Measurements from ENCODE around the gene HELZ. TPM values are rescaled to one million over a fixed set of nuclear protein-coding genes. Genes with fewer than 3 reads are reported as not detected.
A peak's percentile ranks its signal among the peaks of the same experiment; 100 is the strongest.

Gene HELZ
- total RNA-seq, 6 donors from 2014 or later, result 52.1 to 166 (median 60.8) TPM

- Histone ChIP-seq H3K36me3 (no peaks in the 10 kb centered on the region), H3K9me3 (no peaks in the 10 kb centered on the region), H3K4me1 (no peaks in the 10 kb centered on the region), H3K27me3 (no peaks in the 10 kb centered on the region), H3K27ac (no peak overlapping the region), H3K4me3 (no peak overlapping the region)
- TF ChIP-seq POLR2A (IDR thresholded peaks at IDR 0.05), result no peak
- no peak for TF ChIP-seq POLR2AphosphoS5 (IDR thresholded peaks at IDR 0.05)
- no peak for TF ChIP-seq CTCF (IDR thresholded peaks at IDR 0.05)
- TF ChIP-seq EP300 (IDR thresholded peaks at IDR 0.05), result no peak
- 87 to 91% methylated on average over 23 to 29 of the region's 29 CpGs for whole genome bisulfite sequencing, 2 donors
- DNase-seq (no peak), ATAC-seq (ENCODE audit: low FRiP score in 2 of 2) (no peak)
These were observed 188.9 kb downstream of the HELZ start for GRCh38 chr17:67055811-67056745.

GRCh38 chr17:67055041-67055443 is 190.0 kb downstream of the HELZ start:
- H3K4me1 ChIP-seq, result no peaks in the 10 kb centered on the region
- peaks cover 0 to 3% (median under 1%) of the 10 kb centered on the region in 4 donors for H3K9me3 ChIP-seq
- H3K36me3 ChIP-seq, result no peaks in the 10 kb centered on the region
- no peaks in the 10 kb centered on the region for H3K27me3 ChIP-seq
- DNase-seq (peak in 1 of 2 donors; percentile 59), ATAC-seq (ENCODE audit: low FRiP score in 2 of 2) (no peak)
- no peak overlapping the region for H3K4me3 ChIP-seq
- 91 to 94% methylated on average over 11 to 19 of the region's 19 CpGs for WGBS, 2 donors
- no peak overlapping the region for H3K27ac ChIP-seq
- no peak for TF ChIP-seq POLR2AphosphoS5 (IDR thresholded peaks at IDR 0.05)
- TF ChIP-seq POLR2A (IDR thresholded peaks at IDR 0.05), result no peak
- no peak for TF ChIP-seq EP300 (IDR thresholded peaks at IDR 0.05)

GRCh38 chr17:67054608-67055007 is 190.4 kb downstream of the HELZ start:
- H3K4me3 ChIP-seq, result no peak overlapping the region
- DNase-seq, result no peak
- 76 to 96% methylated on average over 3 to 5 of the region's 5 CpGs for WGBS, 2 donors
- H3K27ac ChIP-seq, result no peak overlapping the region
- no peaks in the 10 kb centered on the region for H3K4me1 ChIP-seq
- H3K27me3 ChIP-seq, result no peaks in the 10 kb centered on the region
- H3K36me3 ChIP-seq, result no peaks in the 10 kb centered on the region
- H3K9me3 ChIP-seq, result peaks cover 0 to 7% (median 2%) of the 10 kb centered on the region in 4 donors
- ATAC-seq (ENCODE audit: low FRiP score in 2 of 2), result no peak
- TF ChIP-seq POLR2AphosphoS5 (IDR thresholded peaks at IDR 0.05) (no peak), EP300 (IDR thresholded peaks at IDR 0.05) (no peak), CTCF (IDR thresholded peaks at IDR 0.05) (no peak), POLR2A (IDR thresholded peaks at IDR 0.05) (no peak)

- no peaks in the 10 kb centered on the region for H3K36me3 ChIP-seq
- TF ChIP-seq POLR2AphosphoS5 (IDR thresholded peaks at IDR 0.05) (no peak), POLR2A (IDR thresholded peaks at IDR 0.05) (no peak), CTCF (IDR thresholded peaks at IDR 0.05) (no peak), EP300 (IDR thresholded peaks at IDR 0.05) (no peak)
- H3K27ac ChIP-seq, result no peak overlapping the region
- peaks cover 5 to 12% (median 7%) of the 10 kb centered on the region in 4 donors for H3K9me3 ChIP-seq
- ATAC-seq (ENCODE audit: low FRiP score in 2 of 2) (no peak), DNase-seq (no peak)
- WGBS, 2 donors, result 87 to 88% methylated on average over 4 to 19 of the region's 19 CpGs
- no peaks in the 10 kb centered on the region for H3K4me1 ChIP-seq
- H3K4me3 ChIP-seq, result no peak overlapping the region
- no peaks in the 10 kb centered on the region for H3K27me3 ChIP-seq
These were observed 190.9 kb downstream of the HELZ start for GRCh38 chr17:67054011-67054591.

GRCh38 chr17:67053438-67054000 is 191.5 kb downstream of the HELZ start:
- Histone ChIP-seq H3K27ac (no peak overlapping the region), H3K9me3 (peaks cover 10 to 18% (median 12%) of the 10 kb centered on the region in 4 donors), H3K36me3 (no peaks in the 10 kb centered on the region), H3K4me3 (no peak overlapping the region), H3K4me1 (no peaks in the 10 kb centered on the region), H3K27me3 (no peaks in the 10 kb centered on the region)
- ATAC-seq (ENCODE audit: low FRiP score in 2 of 2) (no peak), DNase-seq (no peak)
- no peak for TF ChIP-seq EP300 (IDR thresholded peaks at IDR 0.05)
- TF ChIP-seq POLR2A (IDR thresholded peaks at IDR 0.05), result no peak
- no peak for TF ChIP-seq CTCF (IDR thresholded peaks at IDR 0.05)
- no peak for TF ChIP-seq POLR2AphosphoS5 (IDR thresholded peaks at IDR 0.05)
- WGBS, 2 donors, result 91 to 92% methylated on average over 5 to 9 of the region's 9 CpGs
